HepG2 (cell line): ENCODE results near the gene KIF22. TPM values are rescaled to one million over a fixed set of nuclear protein-coding genes. Genes with fewer than 3 reads are reported as not detected.

Experiments
- AGO2 ChIP-seq: fragments of 200-400 bp; formaldehyde crosslinking; optimal IDR thresholded peaks from 2 replicates; pipeline ENCODE3; 2017; ENCODE audit warnings: mild to moderate bottlenecking, low read depth, low read length, moderate library complexity
- ESRRA ChIP-seq: sonication (generic); formaldehyde crosslinking; IDR thresholded peaks from 2 replicates; pipeline ENCODE4 v1.5.1; 2020; ENCODE audit warnings: mild to moderate bottlenecking, low read depth, missing genetic modification reagents
- FIP1L1 ChIP-seq: fragments of 200-400 bp; formaldehyde crosslinking; IDR thresholded peaks from 2 replicates; pipeline ENCODE4 v1.6.1; 2018; ENCODE audit warnings: low read depth, mild to moderate bottlenecking, low read length, moderate library complexity, borderline replicate concordance; ENCODE audit not compliant: insufficient read depth
- KAT8 ChIP-seq: IDR thresholded peaks from 2 replicates; pipeline ENCODE4 v1.6.1; 2016; ENCODE audit warnings: missing genetic modification reagents, missing compliant biosample characterization
- MAZ ChIP-seq, 2 experiments: sonication (generic) in 1 of 2; formaldehyde crosslinking in 1 of 2; IDR thresholded peaks; 2 replicates each; pipeline versions ENCODE4 v1.5.0 to v1.6.1; 2012 to 2020; ENCODE audit warnings: low read depth in 2 of 2, mild to moderate bottlenecking in 2 of 2, borderline replicate concordance in 1 of 2, improper control_type of control experiment in 1 of 2, low read length in 1 of 2, missing genetic modification reagents in 1 of 2, moderate library complexity in 1 of 2
- MLLT10 ChIP-seq: sonication (generic); formaldehyde crosslinking; IDR thresholded peaks from 2 replicates; pipeline ENCODE4 v1.4.0; 2020; ENCODE audit warnings: missing genetic modification reagents
- MYC ChIP-seq: sonication (generic); formaldehyde crosslinking; IDR thresholded peaks from 2 replicates; pipeline ENCODE4 v1.9.0; 2021; ENCODE audit warnings: missing genetic modification reagents, borderline replicate concordance
- NFYB ChIP-seq: sonication (generic); formaldehyde crosslinking; IDR thresholded peaks from 2 replicates; pipeline ENCODE4 v1.4.0; 2020; ENCODE audit warnings: missing genetic modification reagents
- POLR2AphosphoS5 ChIP-seq: IDR thresholded peaks from 2 replicates; pipeline ENCODE4 v1.6.1; 2012; ENCODE audit warnings: low read depth, low read length
- REST ChIP-seq, 2 experiments: IDR thresholded peaks; 2 replicates each; pipeline ENCODE4 v1.6.1; 2011 to 2012; ENCODE audit warnings: low read length in 2 of 2, borderline replicate concordance in 1 of 2, low read depth in 1 of 2, mild to moderate bottlenecking in 1 of 2, moderate library complexity in 1 of 2
- SMARCE1 ChIP-seq: fragments of 450-650 bp; IDR thresholded peaks from 2 replicates; pipeline ENCODE4 v1.6.1; 2017; ENCODE audit warnings: borderline replicate concordance
- SOX13 ChIP-seq, 3 experiments: fragments of 450-650 bp in 1 of 3; sonication (generic) in 1 of 3; formaldehyde crosslinking in 1 of 3; IDR thresholded peaks in 2 of 3; conservative IDR thresholded peaks in 1 of 3; 2 replicates each; pipeline versions ENCODE4 v1.5.0 to v1.6.1; 2016 to 2020; ENCODE audit warnings: antibody characterized with exemption in 1 of 3, mild to moderate bottlenecking in 1 of 3, missing compliant biosample characterization in 1 of 3, missing genetic modification reagents in 1 of 3, moderate library complexity in 1 of 3
- TCF12 ChIP-seq, 2 experiments: fragments of 450-650 bp in 1 of 2; sonication (generic) in 1 of 2; formaldehyde crosslinking in 1 of 2; IDR thresholded peaks; 2 replicates each; pipeline versions ENCODE4 v1.6.1 to v1.8.0; 2017 to 2022; ENCODE audit warnings: antibody characterized with exemption in 1 of 2, mild to moderate bottlenecking in 1 of 2, missing genetic modification reagents in 1 of 2, moderate library complexity in 1 of 2
- WIZ ChIP-seq: sonication (generic); formaldehyde crosslinking; IDR thresholded peaks from 2 replicates; pipeline ENCODE4 v1.5.1; 2020; ENCODE audit warnings: mild to moderate bottlenecking, missing genetic modification reagents
- ZFAT ChIP-seq: sonication (generic); formaldehyde crosslinking; conservative IDR thresholded peaks from 2 replicates; pipeline ENCODE4 v1.8.1; 2023; ENCODE audit warnings: missing genetic modification reagents, inconsistent platforms
- ZNF101 ChIP-seq: sonication (generic); formaldehyde crosslinking; IDR thresholded peaks from 2 replicates; pipeline ENCODE4 v1.4.0; 2020; ENCODE audit warnings: mild to moderate bottlenecking, low read depth, missing genetic modification reagents, borderline replicate concordance
- ZNF205 ChIP-seq: IDR thresholded peaks from 2 replicates; pipeline ENCODE4 v1.6.1; 2018; ENCODE audit warnings: missing biosample characterization, missing genetic modification reagents
- ZNF280D ChIP-seq: sonication (generic); formaldehyde crosslinking; IDR thresholded peaks from 2 replicates; pipeline ENCODE4 v1.5.1; 2020; ENCODE audit warnings: mild to moderate bottlenecking, missing genetic modification reagents
- ZNF30 ChIP-seq: sonication (generic); formaldehyde crosslinking; IDR thresholded peaks from 2 replicates; pipeline ENCODE4 v1.5.0; 2020; ENCODE audit warnings: mild to moderate bottlenecking, missing genetic modification reagents
- ZNF546 ChIP-seq: sonication (generic); formaldehyde crosslinking; conservative IDR thresholded peaks from 2 replicates; pipeline ENCODE4 v1.8.1; 2023; ENCODE audit warnings: mild to moderate bottlenecking, missing genetic modification reagents
- ZNF672 ChIP-seq: sonication (generic); formaldehyde crosslinking; IDR thresholded peaks from 2 replicates; pipeline ENCODE4 v1.8.1; 2022; ENCODE audit warnings: missing genetic modification reagents
- polyA plus RNA-seq, 8 experiments: library from polyadenylated mRNA; depleted of rRNA in 3 of 8; stranded (reverse) in 7 of 8; unstranded in 1 of 8; fragments of >200 nt; fragmentation: Illumina TruSeq in 4 of 8; extraction: Trizol in 4 of 8; gene quantifications; 2 replicates each; pipeline versions ENCODE4 v1.2.1 to v1.2.3, GENCODE V29; 2011 to 2016; ENCODE audit warnings: low read depth in 4 of 8, missing spikeins in 1 of 8, mixed read lengths in 1 of 8; ENCODE audit not compliant: insufficient read depth in 1 of 8
- total RNA-seq, 5 experiments: library from RNA; depleted of rRNA; stranded (reverse); fragments of >200 nt; fragmentation: Illumina TruSeq; extraction: Trizol; gene quantifications; 2 replicates each; pipeline ENCODE4 v1.2.3, GENCODE V29; 2016; ENCODE audit warnings: low read depth in 1 of 5

KIF22 gene
- total and polyA plus RNA-seq, 2 of the 13 experiments (the other 11 are each of a cell fraction or from before 2014, with no cell fraction given), result 95.8 to 118 TPM

GRCh38 chr16:29791845-29792807 lies 1.6 kb downstream of the KIF22 start (continued):
- TF ChIP-seq SMARCE1 (no peak), MLLT10 (no peak), ZNF101 (no peak), ZNF672 (CRISPR knock-in tag) (no peak), ESRRA (CRISPR knock-in tag) (no peak), TCF12 (IDR thresholded peaks at IDR 0.05) (no peak), TCF12 (CRISPR knock-in tag; IDR thresholded peaks at IDR 0.05) (no peak), WIZ (CRISPR knock-in tag) (no peak), ZNF546 (CRISPR knock-in tag) (no peak), KAT8 (CRISPR knock-in tag) (0 out of 2 replicates have a peak, but pooled peaks have one; percentile 11), FIP1L1 (no peak), AGO2 (no peak), SOX13 (IDR thresholded peaks at IDR 0.05) (no peak), SOX13 (CRISPR knock-in tag; conservative IDR thresholded peaks at IDR 0.05 in 1 of 2, IDR thresholded peaks at IDR 0.05 in 1 of 2) (no peak), ZNF280D (no peak), REST (IDR thresholded peaks at IDR 0.05; ENCODE audit: borderline replicate concordance in 1 of 2, low read depth in 1 of 2, low read length in 2 of 2) (no peak), MYC (no peak), MAZ (IDR thresholded peaks at IDR 0.05; ENCODE audit: borderline replicate concordance, low read depth, low read length) (no peak), MAZ (CRISPR knock-in tag; IDR thresholded peaks at IDR 0.05; ENCODE audit: low read depth) (no peak), ZFAT (CRISPR knock-in tag) (no peak), POLR2AphosphoS5 (no peak), ZNF205 (CRISPR knock-in tag) (no peak), ZNF30 (CRISPR knock-in tag) (no peak), NFYB (CRISPR knock-in tag) (no peak)
